ENCODE measurements around the gene PRSS57.

Gene PRSS57

GRCh38 chr19:694481-695351 lies 536 bp downstream of the PRSS57 start:
- no peak for DNase-seq (ENCODE audit: low spot score)

GRCh38 chr19:690203-690602 lies 5.0 kb downstream of the PRSS57 start:
- no peak for DNase-seq (ENCODE audit: low spot score)

- DNase-seq (ENCODE audit: low spot score): no peak
Measured at GRCh38 chr19:688992-689391, 6.3 kb downstream of the PRSS57 start.

GRCh38 chr19:688214-688613 lies 7.0 kb downstream of the PRSS57 start:
- DNase-seq (ENCODE audit: low spot score): no peak

GRCh38 chr19:687569-688166 lies 7.6 kb downstream of the PRSS57 start:
- DNase-seq (ENCODE audit: low spot score): no peak

- no peak for DNase-seq (ENCODE audit: low spot score)
Measured at GRCh38 chr19:686589-687297, 8.5 kb downstream of the PRSS57 start.

GRCh38 chr19:685454-685931 lies 9.8 kb downstream of the PRSS57 start:
- DNase-seq (ENCODE audit: low spot score): no peak

GRCh38 chr19:682678-683320 lies 12.5 kb downstream of the PRSS57 start:
- DNase-seq (ENCODE audit: low spot score): no peak

- peak; percentile 97 for DNase-seq (ENCODE audit: low spot score)
Measured at GRCh38 chr19:681029-682019, 13.9 kb downstream of the PRSS57 start.

- peak; percentile 100 for DNase-seq (ENCODE audit: low spot score)
Measured at GRCh38 chr19:680287-681028, 14.8 kb downstream of the PRSS57 start.

- DNase-seq (ENCODE audit: low spot score): peak; percentile 30
Measured at GRCh38 chr19:679418-680286, 15.6 kb downstream of the PRSS57 start.

GRCh38 chr19:678791-679388 lies 16.4 kb downstream of the PRSS57 start:
- no peak for DNase-seq (ENCODE audit: low spot score)

GRCh38 chr19:677601-678436 lies 17.4 kb downstream of the PRSS57 start:
- DNase-seq (ENCODE audit: low spot score): no peak

- no peak for DNase-seq (ENCODE audit: low spot score)
Measured at GRCh38 chr19:677201-677600, 18.1 kb downstream of the PRSS57 start.

GRCh38 chr19:676339-677105 lies 18.7 kb downstream of the PRSS57 start, which contains the start of gene FSTL3:
Gene FSTL3, plus strand, starts transcription at chr19:676392. Its CDS starts 32 bp downstream, at chr19:676424.
- DNase-seq (ENCODE audit: low spot score): no peak

- no peak for DNase-seq (ENCODE audit: low spot score)
Measured at GRCh38 chr19:676007-676338, 19.3 kb downstream of the PRSS57 start.

Data from activated CD4-positive, alpha-beta T cell treated with anti-CD3 and anti-CD28 coated beads, Interleukin-2, Interleukin-4, amounts not matched to agents 100 ng/mL and 50 ng/mL, durations not matched to agents 16 hours and 8 hours (primary cell).